Measurements from ENCODE around the gene CEMIP2.
"Not testable (repeated sequence)": the region's sequence is repeated elsewhere in the genome, so short reads cannot be mapped to it uniquely, and the experiment has no call there.

CEMIP2 gene

DNA sequence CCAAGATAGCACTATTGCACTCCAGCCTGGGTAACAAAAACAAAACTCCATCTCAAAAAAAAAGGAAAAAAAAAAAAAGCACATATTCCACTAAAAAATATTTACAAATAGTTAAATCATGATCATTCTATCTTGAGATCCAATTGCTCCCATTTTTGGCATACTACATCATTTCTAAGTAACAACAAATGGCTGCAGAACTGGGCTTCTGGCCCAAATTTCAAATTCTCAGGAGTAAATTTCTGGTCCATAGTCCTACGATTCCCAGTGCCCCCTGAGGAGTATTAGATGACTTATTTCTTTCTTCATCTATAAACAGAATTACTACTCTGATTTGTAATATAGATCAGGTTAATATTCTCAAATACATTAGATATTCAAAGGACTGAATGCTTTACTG lies 62.1 kb downstream of the CEMIP2 start:
- no peak for DNase-seq

DNA sequence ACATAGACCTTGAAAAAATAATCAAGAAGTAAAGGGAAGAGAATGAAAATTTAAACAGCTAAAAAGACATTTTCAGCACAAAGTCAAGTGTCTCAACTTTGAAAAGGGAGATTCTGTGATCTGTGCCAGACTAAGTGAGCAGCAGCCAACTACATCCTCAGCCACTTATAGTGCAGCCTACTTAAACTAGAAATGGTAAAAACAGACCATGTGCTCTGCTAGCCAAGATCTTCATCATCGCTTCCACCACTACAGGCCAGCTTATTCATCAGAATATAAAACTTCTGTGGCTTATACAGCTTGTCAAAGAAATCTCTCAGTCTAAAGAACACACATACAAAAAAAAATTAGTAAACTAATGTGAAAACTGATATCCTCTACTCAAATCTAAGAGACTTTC lies 63.5 kb downstream of the CEMIP2 start:
- no peak for DNase-seq

GRCh38 chr9:71703172-71703872 lies 65.0 kb downstream of the CEMIP2 start:
- DNase-seq, result no peak

DNA sequence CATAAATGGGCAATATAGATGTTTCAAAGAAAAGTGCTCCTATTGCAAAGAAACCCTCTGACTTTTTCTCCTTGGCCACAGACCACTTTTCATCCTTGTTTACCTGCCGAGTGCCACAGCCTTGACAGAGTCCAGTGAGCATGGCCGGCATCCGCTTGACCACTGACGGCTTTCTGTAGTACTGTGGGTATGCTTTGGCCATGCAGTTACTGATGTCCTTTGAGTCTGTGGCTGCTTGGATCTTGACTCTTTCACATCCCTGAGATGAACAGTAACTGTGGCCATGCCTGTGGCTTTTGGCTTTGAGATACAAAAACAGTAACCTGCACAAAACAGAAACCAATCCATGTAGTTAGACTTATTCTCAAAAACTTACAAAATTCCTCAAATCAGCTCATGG lies 70.4 kb downstream of the CEMIP2 start:
- no peak for DNase-seq

- no peak for DNase-seq
Observed at GRCh38 chr9:71694332-71694731, 74.0 kb downstream of the CEMIP2 start.

GRCh38 chr9:71693607-71694006 lies 74.7 kb downstream of the CEMIP2 start:
- no peak for DNase-seq

GRCh38 chr9:71692337-71692736 lies 76.0 kb downstream of the CEMIP2 start:
- no peak for DNase-seq

DNA sequence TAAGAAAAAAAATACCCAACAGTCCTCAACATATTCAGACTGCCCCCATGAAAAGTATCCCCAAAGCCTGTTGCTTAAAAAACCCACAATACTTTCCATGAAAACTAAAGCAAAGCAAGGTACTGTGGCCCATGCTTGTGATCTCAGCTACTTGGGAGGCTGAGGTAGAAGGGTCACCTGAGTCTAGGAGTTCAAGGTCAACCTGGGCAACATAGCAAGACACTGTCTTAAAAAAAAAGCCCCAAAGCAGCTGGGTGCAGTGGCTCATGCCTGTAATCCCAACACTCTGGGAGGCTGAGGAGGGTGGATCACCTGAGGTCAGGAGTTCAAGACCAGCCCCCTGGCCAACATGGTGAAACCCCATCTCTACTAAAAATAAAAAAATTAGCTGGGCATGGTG lies 76.7 kb downstream of the CEMIP2 start:
- not testable (repeated sequence) for DNase-seq

DNA sequence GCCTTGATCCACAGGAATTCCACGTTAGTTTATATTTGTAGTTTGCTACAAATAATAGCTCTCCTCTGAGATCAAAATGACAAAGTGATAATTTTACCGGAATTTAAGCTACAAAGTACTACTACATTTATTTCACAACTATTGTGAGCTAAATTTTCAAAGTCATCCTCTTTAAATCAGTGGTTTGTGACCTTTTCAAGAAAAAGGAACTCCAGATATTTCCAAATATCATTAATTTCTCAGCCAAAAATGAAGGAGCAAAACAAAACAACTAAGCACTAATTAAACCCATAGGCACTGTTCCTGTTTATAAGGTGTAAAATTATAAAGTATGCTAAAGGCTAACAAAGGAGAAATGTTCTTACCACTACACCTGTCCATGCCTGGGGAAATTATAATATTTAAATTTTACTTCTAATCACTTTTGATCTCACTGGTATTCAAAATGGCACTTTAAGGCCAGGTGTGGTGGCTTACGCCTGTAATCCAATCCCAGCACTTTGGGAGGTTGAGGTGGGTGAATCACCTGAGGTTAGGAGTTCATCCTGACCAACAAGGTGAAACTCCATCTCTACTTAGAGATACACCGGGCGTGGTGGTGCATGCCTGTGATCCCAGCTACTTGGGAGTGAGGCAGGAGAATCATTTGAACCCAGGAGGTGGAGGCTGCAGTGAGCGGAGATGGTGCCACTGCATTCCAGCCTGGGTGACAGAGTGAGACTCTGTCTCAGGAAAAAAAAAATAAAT lies 77.5 kb downstream of the CEMIP2 start:
- no peak for DNase-seq

- DNase-seq, result no peak
Observed at GRCh38 chr9:71690063-71690688, 78.1 kb downstream of the CEMIP2 start.

GRCh38 chr9:71687676-71688075 lies 80.6 kb downstream of the CEMIP2 start:
- no peak for DNase-seq

DNA sequence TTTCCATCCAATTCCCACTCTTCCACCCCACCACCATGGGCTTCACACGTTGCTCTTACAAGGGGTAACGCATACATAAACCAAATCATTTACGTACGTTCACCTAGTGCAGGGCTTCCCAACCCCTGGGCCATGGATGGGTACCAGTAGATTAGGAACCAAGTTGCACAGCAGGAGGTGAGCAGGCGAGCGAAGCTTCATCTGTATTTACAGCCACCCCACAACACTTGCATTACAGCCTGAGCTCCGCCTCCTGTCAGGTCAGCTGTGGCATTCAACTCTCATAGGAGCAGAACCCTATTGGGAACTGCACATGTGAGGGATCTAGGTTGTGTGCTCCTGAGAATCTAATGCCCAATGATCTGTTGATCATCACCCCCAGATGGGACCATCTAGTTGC lies 82.3 kb downstream of the CEMIP2 start:
- DNase-seq, result no peak

DNA sequence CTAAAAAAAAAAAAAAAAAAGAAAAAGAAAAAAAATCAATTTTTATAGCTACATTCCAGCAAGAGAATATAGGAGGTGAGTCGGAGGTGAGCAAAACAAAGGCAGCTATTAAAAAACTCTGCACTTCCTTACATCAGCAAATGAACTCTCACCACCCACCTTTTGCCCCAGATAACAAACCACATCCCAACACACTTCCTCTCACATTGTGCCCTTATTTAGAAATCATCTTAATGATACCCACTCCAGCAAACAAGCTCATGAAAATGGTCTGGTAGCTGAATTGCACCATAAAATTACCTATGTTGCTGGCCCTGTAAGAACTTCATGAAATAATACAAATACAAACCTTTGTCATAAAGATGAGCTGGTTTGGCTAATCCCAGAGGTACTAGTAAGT lies 82.9 kb downstream of the CEMIP2 start:
- no peak for DNase-seq

GRCh38 chr9:71684566-71684965 lies 83.7 kb downstream of the CEMIP2 start:
- no peak for DNase-seq

GRCh38 chr9:71683598-71684235 lies 84.6 kb downstream of the CEMIP2 start:
- peak; percentile 72 for DNase-seq

DNA sequence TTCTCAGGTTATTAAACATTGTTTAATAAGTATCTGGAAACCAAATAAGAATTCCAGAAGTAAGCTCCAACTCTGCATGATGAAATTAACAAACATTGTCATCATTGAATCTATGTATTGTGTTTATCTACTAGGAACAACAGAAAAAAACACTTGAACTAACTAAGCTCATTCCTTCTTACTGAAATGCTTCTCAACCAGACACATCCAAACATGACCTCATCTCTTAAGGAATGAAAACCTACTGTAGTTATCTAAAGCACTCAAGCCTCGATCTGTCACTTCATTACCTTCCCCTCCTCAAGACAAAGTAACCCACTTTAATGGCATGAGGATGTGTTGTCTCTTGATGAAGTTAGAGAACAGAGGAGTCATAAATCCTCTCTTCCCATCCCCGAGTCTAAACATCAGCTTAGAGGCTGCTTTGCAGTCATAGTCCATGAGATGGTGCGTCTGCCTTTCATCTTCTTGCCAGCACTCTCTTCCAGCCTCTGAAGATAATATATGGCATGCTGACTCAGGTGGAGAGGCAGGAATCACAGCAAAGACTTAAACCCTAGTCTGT lies 86.5 kb downstream of the CEMIP2 start:
- DNase-seq, result no peak

DNA sequence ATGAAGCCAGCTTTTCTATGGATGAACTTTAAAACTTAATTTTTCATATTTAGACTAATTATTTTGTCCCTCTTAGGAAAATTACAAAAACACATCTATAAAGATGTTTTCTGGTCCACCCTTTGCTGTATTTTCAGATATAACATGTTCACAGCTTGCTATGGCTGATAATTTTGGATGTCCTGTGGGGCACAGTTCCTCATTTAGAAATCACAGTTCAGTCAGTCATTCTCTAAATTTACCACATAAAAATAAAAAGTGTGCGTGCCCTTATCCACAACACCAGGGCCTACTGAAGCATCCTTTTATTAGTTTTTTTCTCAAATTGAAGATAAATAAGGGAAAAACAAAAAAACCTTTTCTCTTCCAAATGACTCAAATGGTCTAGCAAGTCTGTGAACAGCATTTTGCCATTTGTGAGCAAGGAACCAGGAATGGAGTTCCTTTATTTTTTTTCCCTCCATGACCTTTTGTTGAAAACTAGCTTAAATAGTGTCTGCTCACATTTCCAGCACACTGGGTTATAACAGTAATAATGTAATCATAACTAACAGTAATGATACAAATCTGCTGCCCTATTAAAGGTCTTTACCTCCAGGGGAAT lies 87.1 kb downstream of the CEMIP2 start:
- DNase-seq, result no peak

- DNase-seq, result no peak
Observed at GRCh38 chr9:71680189-71680980, 87.9 kb downstream of the CEMIP2 start.

GRCh38 chr9:71678999-71679398 lies 89.3 kb downstream of the CEMIP2 start:
- DNase-seq, result no peak

- DNase-seq, result no peak
Observed at GRCh38 chr9:71677209-71677608, 91.1 kb downstream of the CEMIP2 start.

- DNase-seq, result no peak
Observed at GRCh38 chr9:71676460-71676859, 91.9 kb downstream of the CEMIP2 start.

GRCh38 chr9:71675857-71676165 lies 92.5 kb downstream of the CEMIP2 start:
- DNase-seq, result no peak

All from MV-4-11 (cell line).